ENCODE results near the gene NTN3. TPM values are rescaled to one million over a fixed set of nuclear protein-coding genes. Genes with fewer than 3 reads are reported as not detected.

The NTN3 gene
- total RNA-seq, 1 experiment from 2014 or later, result 0.87 TPM

DNA sequence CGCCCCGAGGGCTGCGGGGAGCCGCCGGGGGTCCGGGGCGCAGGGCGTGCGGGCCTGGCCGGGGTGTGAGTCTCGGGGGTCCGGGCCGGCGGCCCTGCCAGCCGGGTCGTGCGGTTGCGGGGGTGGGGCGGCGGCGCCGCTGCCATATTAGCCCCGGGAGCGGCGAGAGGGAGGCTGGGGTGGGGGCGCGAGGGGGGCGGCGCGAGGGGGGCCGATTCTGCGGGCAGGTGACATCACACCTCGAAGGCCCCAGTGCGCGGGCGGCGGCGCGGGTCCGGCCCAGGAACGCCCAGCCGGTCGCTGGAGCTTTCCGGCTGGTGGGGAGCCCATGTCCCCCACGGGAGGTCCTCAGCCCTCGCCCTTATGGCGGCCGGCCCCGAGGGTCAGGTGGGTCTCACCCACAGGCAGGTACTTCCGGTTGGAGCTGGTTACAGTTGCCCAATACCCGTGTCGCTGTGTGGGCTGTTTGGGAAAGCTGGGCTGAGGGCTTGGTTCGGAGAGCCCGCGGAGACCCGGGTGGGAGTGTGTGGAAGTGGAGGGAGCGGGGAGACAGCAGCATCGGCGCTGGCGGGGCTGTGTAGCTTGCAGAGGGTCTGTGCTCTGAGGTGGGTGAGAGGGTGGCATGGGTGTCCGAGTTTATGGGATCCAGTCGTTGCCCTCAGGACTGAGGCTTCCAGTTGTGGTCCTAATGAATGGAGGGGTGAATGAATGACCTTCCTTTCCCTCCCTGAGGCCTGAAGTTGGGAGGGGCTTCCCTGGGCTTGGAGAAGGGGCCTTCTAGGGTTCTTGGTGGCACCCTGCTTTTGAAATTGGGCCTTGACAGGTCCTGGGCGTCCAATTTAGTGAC lies 43.5 kb downstream of the NTN3 start:
- ChIA-PET POLR2A (ENCODE audit: unreplicated experiment) (no interaction called here), CTCF (interaction anchor here (0.5 kb wide), 1 partner anchor 423 kb away, joined by 3 read pairs; no protein-coding TSS in a partner anchor)
- H4K20me1 ChIP-seq (ENCODE audit: insufficient read depth), result peaks cover 51% of the 10 kb centered on the region
- H3K36me3 ChIP-seq (ENCODE audit: low read depth), result no peaks in the 10 kb centered on the region; the same call in 1 of the 2 replicates
- H3K27me3 ChIP-seq (ENCODE audit: insufficient read depth, low read depth), result no peaks in the 10 kb centered on the region
- peak overlapping the region; percentile 100 for H3K4me2 ChIP-seq
- no peaks in the 10 kb centered on the region for H3K9me3 ChIP-seq (ENCODE audit: insufficient read depth, low read depth)
- H3K27ac ChIP-seq, result peak overlapping the region; percentile 86; the same call in 1 of the 2 replicates
- no peaks in the 10 kb centered on the region for H3K9me2 ChIP-seq (ENCODE audit: insufficient read depth)
- no TSS peak for BruUV-seq (replicated peaks)
- intact Hi-C loops (cut with micrococcal nuclease; ENCODE audit: unreplicated experiment), result no loop called here
- no peak for DNase-seq
- peaks cover 57% of the 10 kb centered on the region for H3K79me2 ChIP-seq (ENCODE audit: low read depth)
- no peak overlapping the region for H2AFZ ChIP-seq
- TF ChIP-seq, protein P1, sequence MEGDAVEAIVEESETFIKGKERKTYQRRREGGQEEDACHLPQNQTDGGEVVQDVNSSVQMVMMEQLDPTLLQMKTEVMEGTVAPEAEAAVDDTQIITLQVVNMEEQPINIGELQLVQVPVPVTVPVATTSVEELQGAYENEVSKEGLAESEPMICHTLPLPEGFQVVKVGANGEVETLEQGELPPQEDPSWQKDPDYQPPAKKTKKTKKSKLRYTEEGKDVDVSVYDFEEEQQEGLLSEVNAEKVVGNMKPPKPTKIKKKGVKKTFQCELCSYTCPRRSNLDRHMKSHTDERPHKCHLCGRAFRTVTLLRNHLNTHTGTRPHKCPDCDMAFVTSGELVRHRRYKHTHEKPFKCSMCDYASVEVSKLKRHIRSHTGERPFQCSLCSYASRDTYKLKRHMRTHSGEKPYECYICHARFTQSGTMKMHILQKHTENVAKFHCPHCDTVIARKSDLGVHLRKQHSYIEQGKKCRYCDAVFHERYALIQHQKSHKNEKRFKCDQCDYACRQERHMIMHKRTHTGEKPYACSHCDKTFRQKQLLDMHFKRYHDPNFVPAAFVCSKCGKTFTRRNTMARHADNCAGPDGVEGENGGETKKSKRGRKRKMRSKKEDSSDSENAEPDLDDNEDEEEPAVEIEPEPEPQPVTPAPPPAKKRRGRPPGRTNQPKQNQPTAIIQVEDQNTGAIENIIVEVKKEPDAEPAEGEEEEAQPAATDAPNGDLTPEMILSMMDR (conservative IDR thresholded peaks at IDR 0.05), result no peak
- TF ChIP-seq EZH2 (IDR thresholded peaks at IDR 0.05; ENCODE audit: low read depth), result no peak
- peak overlapping the region; percentile 80 for H3K4me3 ChIP-seq
- H3F3A ChIP-seq (ENCODE audit: insufficient read depth, low read depth), result peaks cover 23% of the 10 kb centered on the region; the same call in 1 of the 2 replicates
- peaks cover 25% of the 10 kb centered on the region for H3K4me1 ChIP-seq (replicated peaks; ENCODE audit: insufficient read depth)

DNA sequence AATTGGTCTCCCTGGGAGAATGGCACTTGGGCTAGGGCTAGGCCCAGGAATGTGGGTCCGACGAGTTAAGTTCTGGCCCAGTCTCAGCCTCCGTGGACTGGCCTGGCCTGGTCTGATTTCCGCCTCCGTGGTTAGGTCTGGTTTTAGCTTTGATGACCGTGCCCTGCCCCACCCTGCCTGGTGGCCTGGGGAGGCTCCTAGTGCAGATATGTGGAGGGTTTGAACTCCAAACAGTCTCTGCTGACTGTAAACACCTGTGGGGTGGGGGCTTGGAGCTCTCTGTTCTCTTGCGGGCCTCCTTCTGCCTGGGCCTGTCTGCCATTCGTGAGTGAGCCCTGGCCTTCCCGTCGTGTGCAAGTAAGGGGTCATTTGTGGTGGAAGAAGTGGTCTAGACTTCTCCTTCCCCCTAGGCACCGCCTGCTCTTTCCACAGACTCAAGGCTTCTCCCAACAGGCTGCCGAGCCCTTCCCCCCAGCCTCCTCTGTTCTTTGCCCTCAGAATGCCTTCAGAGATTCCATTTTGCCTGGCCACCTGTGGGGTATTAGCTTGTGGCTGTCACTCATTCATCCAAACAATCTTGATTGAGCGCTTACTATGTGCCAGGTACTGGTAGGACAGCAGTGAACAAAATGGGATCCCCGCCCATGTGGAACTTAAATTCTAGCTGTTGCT lies 44.2 kb downstream of the NTN3 start:
- H3K36me3 ChIP-seq (ENCODE audit: low read depth), result no peaks in the 10 kb centered on the region; the same call in 1 of the 2 replicates
- H3K79me2 ChIP-seq (ENCODE audit: low read depth), result peaks cover 57% of the 10 kb centered on the region
- no peaks in the 10 kb centered on the region for H3K9me3 ChIP-seq (ENCODE audit: insufficient read depth, low read depth)
- peaks cover 28% of the 10 kb centered on the region for H3K4me1 ChIP-seq (replicated peaks; ENCODE audit: insufficient read depth)
- peaks cover 54% of the 10 kb centered on the region for H4K20me1 ChIP-seq (ENCODE audit: insufficient read depth)
- H3K4me3 ChIP-seq, result peak overlapping the region; percentile 80
- TF ChIP-seq, protein P1 (conservative IDR thresholded peaks at IDR 0.05), result no peak
- no peak for TF ChIP-seq EZH2 (IDR thresholded peaks at IDR 0.05; ENCODE audit: low read depth)
- no peaks in the 10 kb centered on the region for H3K9me2 ChIP-seq (ENCODE audit: insufficient read depth)
- intact Hi-C loops (cut with micrococcal nuclease; ENCODE audit: unreplicated experiment), result no loop called here
- ChIA-PET CTCF (interaction anchor here (0.5 to 0.6 kb wide), 2 partner anchors 109 to 423 kb away, joined by 3 read pairs; no protein-coding TSS in a partner anchor), POLR2A (ENCODE audit: unreplicated experiment) (no interaction called here)
- peak overlapping the region; percentile 17; the same call in 1 of the 2 replicates for H3K27ac ChIP-seq
- no peak for DNase-seq
- H3K4me2 ChIP-seq, result peak overlapping the region; percentile 100
- H3K27me3 ChIP-seq (ENCODE audit: insufficient read depth, low read depth), result no peaks in the 10 kb centered on the region
- H2AFZ ChIP-seq, result no peak overlapping the region
- BruUV-seq (replicated peaks), result TSS peak; percentile 26
- H3F3A ChIP-seq (ENCODE audit: insufficient read depth, low read depth), result peaks cover 26% of the 10 kb centered on the region; the same call in 1 of the 2 replicates

DNA sequence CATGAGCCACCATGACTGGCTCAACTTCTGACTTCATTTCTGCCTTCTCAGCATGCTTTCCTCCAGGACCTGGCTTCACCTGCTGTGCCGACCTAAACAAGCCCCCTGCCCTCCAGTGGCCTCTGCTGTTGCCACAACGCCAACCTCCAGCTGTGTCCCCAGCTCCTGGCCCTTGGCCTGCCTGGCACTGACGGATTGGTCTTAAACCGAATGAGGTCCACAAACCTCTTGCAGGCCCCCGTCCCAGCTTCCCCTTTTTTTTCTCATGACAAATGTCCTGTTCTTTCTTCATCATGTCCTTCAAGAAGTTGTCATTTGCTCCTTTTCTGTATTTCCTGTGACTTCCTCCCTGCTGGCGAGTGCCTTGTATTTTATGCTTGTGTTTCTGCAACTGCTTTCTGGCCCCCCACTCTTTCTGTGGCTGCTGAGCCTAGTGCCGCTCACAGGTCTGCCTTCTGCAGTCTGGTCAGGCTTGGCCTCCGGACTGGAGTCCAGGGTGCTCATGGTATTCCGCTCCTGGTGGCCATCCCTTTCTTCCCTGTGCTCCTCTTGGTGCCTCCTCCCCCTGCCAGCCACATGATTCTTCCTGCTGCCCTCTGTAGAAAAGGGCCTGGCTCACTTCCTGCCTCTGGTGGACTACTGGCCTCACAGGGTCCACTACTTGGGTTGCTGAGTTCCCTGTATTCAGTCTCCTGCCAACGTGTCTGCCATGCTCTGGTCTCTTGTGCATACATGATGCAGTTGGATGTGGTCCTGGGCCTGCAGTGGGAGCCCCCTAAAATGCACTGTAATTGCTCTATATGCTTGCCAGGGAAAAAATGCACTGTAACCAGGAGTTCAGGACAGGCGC lies 45.5 kb downstream of the NTN3 start:
- no peak overlapping the region for H2AFZ ChIP-seq
- TF ChIP-seq, protein P1 (conservative IDR thresholded peaks at IDR 0.05), result no peak
- no peak for TF ChIP-seq EZH2 (IDR thresholded peaks at IDR 0.05; ENCODE audit: low read depth)
- H3K79me2 ChIP-seq (ENCODE audit: low read depth), result peaks cover 67% of the 10 kb centered on the region
- no peaks in the 10 kb centered on the region for H3K9me3 ChIP-seq (ENCODE audit: insufficient read depth, low read depth)
- no peaks in the 10 kb centered on the region; the same call in 1 of the 2 replicates for H3K36me3 ChIP-seq (ENCODE audit: low read depth)
- H3K4me1 ChIP-seq (replicated peaks; ENCODE audit: insufficient read depth), result peaks cover 36% of the 10 kb centered on the region
- H3K27me3 ChIP-seq (ENCODE audit: insufficient read depth, low read depth), result no peaks in the 10 kb centered on the region
- DNase-seq, result no peak
- H3F3A ChIP-seq (ENCODE audit: insufficient read depth, low read depth), result peaks cover 36% of the 10 kb centered on the region; the same call in 1 of the 2 replicates
- intact Hi-C loops (cut with micrococcal nuclease; ENCODE audit: unreplicated experiment), result no loop called here
- no peaks in the 10 kb centered on the region for H3K9me2 ChIP-seq (ENCODE audit: insufficient read depth)
- no peak overlapping the region for H3K27ac ChIP-seq
- H4K20me1 ChIP-seq (ENCODE audit: insufficient read depth), result peaks cover 54% of the 10 kb centered on the region
- H3K4me3 ChIP-seq, result no peak overlapping the region
- BruUV-seq (replicated peaks), result no TSS peak
- ChIA-PET POLR2A (ENCODE audit: unreplicated experiment) (no interaction called here), CTCF (no interaction called here)
- peak overlapping the region; percentile 100; the same call in 1 of the 2 replicates for H3K4me2 ChIP-seq
